ENCODE results near the gene SREBF1. TPM values are rescaled to one million over a fixed set of nuclear protein-coding genes. Genes with fewer than 3 reads are reported as not detected.

The SREBF1 gene
- polyA plus RNA-seq, 1 of the 3 experiments (the other 2 are of a cell fraction) = 20.4 TPM

DNA sequence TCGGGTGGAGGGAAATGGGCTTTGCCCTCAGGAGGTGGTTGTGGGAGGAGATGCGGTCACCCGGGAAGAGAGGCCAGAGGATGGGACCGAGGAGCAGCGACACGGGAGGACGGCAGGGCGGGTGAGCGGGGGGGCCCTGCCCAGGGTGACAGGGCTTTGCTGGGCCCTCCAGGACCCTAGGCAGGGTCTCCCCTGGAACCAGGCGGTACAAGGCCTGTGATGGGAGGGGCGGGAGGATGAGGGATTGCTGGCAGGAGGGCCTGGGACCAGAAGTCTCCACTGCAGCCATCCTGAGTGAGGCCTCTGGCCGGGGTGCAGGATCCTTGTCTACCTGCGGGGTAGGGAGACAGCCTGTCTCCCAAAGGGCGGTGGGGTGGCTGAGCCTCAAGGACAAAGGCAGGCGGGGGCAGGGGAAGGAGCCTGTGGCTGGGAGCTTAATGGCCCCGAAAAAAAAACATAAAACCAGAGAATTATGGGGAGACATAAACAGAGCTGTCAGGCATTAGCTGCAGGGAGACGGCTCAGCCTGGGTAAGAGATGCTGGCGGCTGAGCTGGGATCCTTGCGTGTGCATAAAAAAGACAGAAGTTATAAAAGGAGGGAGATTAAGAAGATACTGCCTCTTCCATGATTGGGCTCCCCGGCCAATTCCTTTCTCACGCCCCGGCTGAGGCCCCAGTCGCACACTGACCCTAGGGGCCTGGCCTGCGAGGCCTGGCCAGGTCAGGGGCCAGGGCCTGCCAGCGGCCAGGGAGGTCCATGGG lies 66.7 kb downstream of the SREBF1 start:
- Histone ChIP-seq H3K4me1 (ENCODE audit: control insufficient read depth in 1 of 2, insufficient read depth in 2 of 2, low read depth in 1 of 2, low read length in 1 of 2) (peaks cover 20 to 73% of the 10 kb centered on the region in 2 experiments; a peak in 2 of 4 replicates), H3K9ac (no peak overlapping the region), H3K9me2 (no peaks in the 10 kb centered on the region), H3K9me3 (no peaks in the 10 kb centered on the region), H3F3A (replicated peaks; ENCODE audit: insufficient read depth) (no peaks in the 10 kb centered on the region), H3K36me3 (replicated peaks in 1 of 2; ENCODE audit: control insufficient read depth in 1 of 2, insufficient read depth in 2 of 2, low read length in 1 of 2) (no peaks in the 10 kb centered on the region), H3K79me2 (ENCODE audit: insufficient read depth) (peaks cover 34% of the 10 kb centered on the region; the same call in 1 of the 2 replicates), H3K27me3 (ENCODE audit: insufficient read depth) (no peaks in the 10 kb centered on the region), H3K27ac (ENCODE audit: low read depth in 2 of 2, low read length in 1 of 2) (peak overlapping the region in 1 of 2 experiments; percentile 83; a peak in 2 of 4 replicates), H3K4me3 (ENCODE audit: low read depth in 2 of 2, low read length in 1 of 2) (no peak overlapping the region), H4K20me1 (ENCODE audit: insufficient read depth) (peaks cover 87% of the 10 kb centered on the region), H3K4me2 (no peak overlapping the region), H2AFZ (ENCODE audit: low read depth) (no peak overlapping the region)
- POLR2A ChIA-PET = interaction anchor here (0.7 kb wide), 1 partner anchor 76 kb away, joined by 3 read pairs; no protein-coding TSS in a partner anchor
- CTCF ChIA-PET = interaction anchor here (0.5 to 1.7 kb wide), 9 partner anchors 9 to 90 kb away, joined by 3 to 4 read pairs (median 4); no protein-coding TSS in a partner anchor
- peak; percentile 77 for DNase-seq
- WGBS (ENCODE audit: low lambda C conversion rate) = 92% methylated on average over 22 of the region's 25 CpGs
- TF ChIP-seq, protein P1, sequence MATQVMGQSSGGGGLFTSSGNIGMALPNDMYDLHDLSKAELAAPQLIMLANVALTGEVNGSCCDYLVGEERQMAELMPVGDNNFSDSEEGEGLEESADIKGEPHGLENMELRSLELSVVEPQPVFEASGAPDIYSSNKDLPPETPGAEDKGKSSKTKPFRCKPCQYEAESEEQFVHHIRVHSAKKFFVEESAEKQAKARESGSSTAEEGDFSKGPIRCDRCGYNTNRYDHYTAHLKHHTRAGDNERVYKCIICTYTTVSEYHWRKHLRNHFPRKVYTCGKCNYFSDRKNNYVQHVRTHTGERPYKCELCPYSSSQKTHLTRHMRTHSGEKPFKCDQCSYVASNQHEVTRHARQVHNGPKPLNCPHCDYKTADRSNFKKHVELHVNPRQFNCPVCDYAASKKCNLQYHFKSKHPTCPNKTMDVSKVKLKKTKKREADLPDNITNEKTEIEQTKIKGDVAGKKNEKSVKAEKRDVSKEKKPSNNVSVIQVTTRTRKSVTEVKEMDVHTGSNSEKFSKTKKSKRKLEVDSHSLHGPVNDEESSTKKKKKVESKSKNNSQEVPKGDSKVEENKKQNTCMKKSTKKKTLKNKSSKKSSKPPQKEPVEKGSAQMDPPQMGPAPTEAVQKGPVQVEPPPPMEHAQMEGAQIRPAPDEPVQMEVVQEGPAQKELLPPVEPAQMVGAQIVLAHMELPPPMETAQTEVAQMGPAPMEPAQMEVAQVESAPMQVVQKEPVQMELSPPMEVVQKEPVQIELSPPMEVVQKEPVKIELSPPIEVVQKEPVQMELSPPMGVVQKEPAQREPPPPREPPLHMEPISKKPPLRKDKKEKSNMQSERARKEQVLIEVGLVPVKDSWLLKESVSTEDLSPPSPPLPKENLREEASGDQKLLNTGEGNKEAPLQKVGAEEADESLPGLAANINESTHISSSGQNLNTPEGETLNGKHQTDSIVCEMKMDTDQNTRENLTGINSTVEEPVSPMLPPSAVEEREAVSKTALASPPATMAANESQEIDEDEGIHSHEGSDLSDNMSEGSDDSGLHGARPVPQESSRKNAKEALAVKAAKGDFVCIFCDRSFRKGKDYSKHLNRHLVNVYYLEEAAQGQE (IDR thresholded peaks at IDR 0.05; ENCODE audit: low read depth, low read length) = no peak
- TF ChIP-seq YY1 (IDR thresholded peaks at IDR 0.05; ENCODE audit: low read depth) = no peak

DNA sequence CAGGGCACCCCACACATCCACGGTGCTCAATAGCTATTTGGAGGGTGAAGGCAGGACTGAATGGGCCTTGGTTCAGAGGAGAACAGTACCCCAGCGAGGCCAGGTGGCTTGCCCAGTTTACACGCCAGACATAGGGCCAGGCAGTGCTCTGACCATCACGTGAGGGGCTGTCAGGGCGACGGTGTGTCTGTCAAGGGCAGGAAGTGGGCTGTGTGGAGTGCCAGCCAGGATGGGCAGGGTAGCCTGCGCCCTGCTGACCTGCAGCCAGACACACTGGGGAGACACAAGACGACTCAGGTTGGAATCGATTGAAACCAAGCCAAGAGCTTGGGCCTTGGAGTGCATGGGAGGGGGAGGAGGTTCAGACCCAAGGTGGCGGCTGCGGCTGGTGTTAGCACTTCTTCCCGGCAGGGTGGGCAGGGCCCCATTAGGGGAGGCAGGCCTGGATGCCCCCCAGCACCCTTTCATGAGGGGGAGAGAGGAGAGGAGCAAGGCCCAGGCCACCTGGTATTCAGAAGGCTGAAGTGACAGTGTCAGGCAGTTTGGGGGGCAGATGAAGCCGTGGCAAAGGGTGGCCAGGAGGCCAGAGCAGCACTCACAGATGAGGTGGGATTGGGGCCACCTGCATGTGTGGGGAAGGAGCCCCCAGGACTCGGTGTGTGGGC lies 68.2 kb downstream of the SREBF1 start:
- Histone ChIP-seq H2AFZ (ENCODE audit: low read depth) (no peak overlapping the region), H3K4me1 (ENCODE audit: control insufficient read depth in 1 of 2, insufficient read depth in 2 of 2, low read depth in 1 of 2, low read length in 1 of 2) (peaks cover 20 to 68% of the 10 kb centered on the region in 2 experiments; a peak in 2 of 4 replicates), H4K20me1 (ENCODE audit: insufficient read depth) (peaks cover 80% of the 10 kb centered on the region), H3K9me3 (no peaks in the 10 kb centered on the region), H3K27me3 (ENCODE audit: insufficient read depth) (no peaks in the 10 kb centered on the region), H3K9ac (no peak overlapping the region), H3K36me3 (replicated peaks in 1 of 2; ENCODE audit: control insufficient read depth in 1 of 2, insufficient read depth in 2 of 2, low read length in 1 of 2) (no peaks in the 10 kb centered on the region), H3K4me2 (no peak overlapping the region), H3K79me2 (ENCODE audit: insufficient read depth) (peaks cover 39% of the 10 kb centered on the region; the same call in 1 of the 2 replicates), H3K9me2 (no peaks in the 10 kb centered on the region), H3K4me3 (ENCODE audit: low read depth in 2 of 2, low read length in 1 of 2) (no peak overlapping the region), H3F3A (replicated peaks; ENCODE audit: insufficient read depth) (no peaks in the 10 kb centered on the region), H3K27ac (ENCODE audit: low read depth in 2 of 2, low read length in 1 of 2) (peak overlapping the region in 1 of 2 experiments; percentile 83; a peak in 2 of 4 replicates)
- ChIA-PET CTCF (interaction anchor here (1.3 to 1.5 kb wide), 2 partner anchors 22 to 88 kb away, joined by 4 read pairs; no protein-coding TSS in a partner anchor), POLR2A (interaction anchor here (1.4 kb wide), 1 partner anchor 68 kb away, joined by 3 read pairs; the partner anchor contains the start of gene SREBF1)
- TF ChIP-seq MXI1 (IDR thresholded peaks at IDR 0.05; ENCODE audit: low read depth, low read length) = peak; percentile 61; the same call in 1 of the 2 replicates
- TF ChIP-seq, protein P2, sequence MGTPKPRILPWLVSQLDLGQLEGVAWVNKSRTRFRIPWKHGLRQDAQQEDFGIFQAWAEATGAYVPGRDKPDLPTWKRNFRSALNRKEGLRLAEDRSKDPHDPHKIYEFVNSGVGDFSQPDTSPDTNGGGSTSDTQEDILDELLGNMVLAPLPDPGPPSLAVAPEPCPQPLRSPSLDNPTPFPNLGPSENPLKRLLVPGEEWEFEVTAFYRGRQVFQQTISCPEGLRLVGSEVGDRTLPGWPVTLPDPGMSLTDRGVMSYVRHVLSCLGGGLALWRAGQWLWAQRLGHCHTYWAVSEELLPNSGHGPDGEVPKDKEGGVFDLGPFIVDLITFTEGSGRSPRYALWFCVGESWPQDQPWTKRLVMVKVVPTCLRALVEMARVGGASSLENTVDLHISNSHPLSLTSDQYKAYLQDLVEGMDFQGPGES (IDR thresholded peaks at IDR 0.05; ENCODE audit: low read depth, low read length) = no peak
- peak; percentile 69 for DNase-seq
- WGBS (ENCODE audit: low lambda C conversion rate) = 77% methylated on average over 12 of the region's 14 CpGs
